Breast epithelium (tissue), 4 donors: ENCODE results near the gene BDH2. TPM values are rescaled to one million over a fixed set of nuclear protein-coding genes. Genes with fewer than 3 reads are reported as not detected.

Experiments
- DNase-seq, 2 donors: peaks; one replicate each; pipeline ENCODE4 v3.0.0-alpha.2; 2019; ENCODE audit warnings: low spot score in 2 of 2
- H3K27ac ChIP-seq, 2 donors: fragments of 200-600 bp; sonication (generic) in 1 of 2; one replicate each; pipeline ENCODE4 v1.5.1; 2016 to 2019; ENCODE audit warnings: mild to moderate bottlenecking in 1 of 2
- H3K27me3 ChIP-seq, 2 donors: fragments of 200-600 bp; sonication (generic) in 1 of 2; one replicate each; pipeline versions ENCODE4 v1.5.1 to v1.6.0; 2017 to 2019; ENCODE audit warnings: control low read depth in 1 of 2, mild to moderate bottlenecking in 1 of 2
- H3K36me3 ChIP-seq: fragments of 200-600 bp; one replicate; pipeline ENCODE4 v1.5.1; 2019
- H3K4me1 ChIP-seq, 2 donors: fragments of 200-600 bp; sonication (generic); one replicate each; pipeline ENCODE4 v1.5.1; 2016 to 2019; ENCODE audit warnings: control low read depth in 1 of 2
- H3K4me3 ChIP-seq, 3 donors: fragments of 200-600 bp; sonication (generic); 1 replicate in 2 of 3; 2 replicates in 1 of 3; pipeline ENCODE4 v1.5.1; 2016 to 2019; ENCODE audit warnings: mild to moderate bottlenecking in 3 of 3, moderate library complexity in 2 of 3
- H3K9me3 ChIP-seq, 2 donors: fragments of 200-600 bp; sonication (generic) in 1 of 2; one replicate each; pipeline ENCODE4 v1.5.1; 2016 to 2019; ENCODE audit warnings: control low read depth in 1 of 2
- CTCF ChIP-seq, 3 donors: fragments of 450-650 bp; IDR thresholded peaks; one replicate each; pipeline ENCODE4 v1.5.1; 2016 to 2017; ENCODE audit warnings: antibody characterized with exemption in 3 of 3, mild to moderate bottlenecking in 3 of 3, moderate library complexity in 3 of 3
- POLR2A ChIP-seq: fragments of 450-650 bp; IDR thresholded peaks from one replicate; pipeline ENCODE4 v1.6.1; 2016; ENCODE audit warnings: antibody characterized with exemption, mild to moderate bottlenecking, moderate library complexity
- POLR2AphosphoS5 ChIP-seq, 3 donors: sonication (generic); formaldehyde crosslinking; IDR thresholded peaks; one replicate each; pipeline ENCODE4 v1.6.1; 2017; ENCODE audit warnings: antibody characterized with exemption in 3 of 3
- intact Hi-C: fragments of 100-400 bp; cut with DNase I; formaldehyde crosslinking; loops from one replicate; pipeline ENCODE4 v1.15.1; 2023; ENCODE audit warnings: low total_unique reads
- total RNA-seq, 3 donors: library from RNA; depleted of rRNA; stranded (reverse); fragments of >200 nt; gene quantifications; one replicate each; pipeline ENCODE4 v1.1.0, GENCODE V29; 2016

BDH2 gene
- total RNA-seq, 3 donors from 2014 or later = 65.2 to 97.3 (median 78.1) TPM

GRCh38 chr4:103060453-103061148 lies 39.0 kb downstream of the BDH2 start:
- Histone ChIP-seq H3K9me3 (no peaks in the 10 kb centered on the region), H3K27ac (no peak overlapping the region), H3K36me3 (no peaks in the 10 kb centered on the region), H3K4me1 (no peaks in the 10 kb centered on the region), H3K4me3 (no peak overlapping the region), H3K27me3 (no peaks in the 10 kb centered on the region)
- TF ChIP-seq POLR2AphosphoS5 (IDR thresholded peaks at IDR 0.05) (no peak), POLR2A (no peak), CTCF (IDR thresholded peaks at IDR 0.05) (no peak)
- DNase-seq = no peak
- intact Hi-C loops = no loop called here

GRCh38 chr4:103054030-103054429 lies 45.6 kb downstream of the BDH2 start:
- TF ChIP-seq CTCF (IDR thresholded peaks at IDR 0.05) = no peak
- no peak for TF ChIP-seq POLR2AphosphoS5 (IDR thresholded peaks at IDR 0.05)
- no peak for TF ChIP-seq POLR2A
- H3K27ac ChIP-seq = no peak overlapping the region
- H3K36me3 ChIP-seq = no peaks in the 10 kb centered on the region
- H3K9me3 ChIP-seq = no peaks in the 10 kb centered on the region
- DNase-seq = no peak
- H3K4me3 ChIP-seq = no peak overlapping the region
- intact Hi-C loops = no loop called here
- no peaks in the 10 kb centered on the region for H3K4me1 ChIP-seq
- H3K27me3 ChIP-seq = no peaks in the 10 kb centered on the region

DNA sequence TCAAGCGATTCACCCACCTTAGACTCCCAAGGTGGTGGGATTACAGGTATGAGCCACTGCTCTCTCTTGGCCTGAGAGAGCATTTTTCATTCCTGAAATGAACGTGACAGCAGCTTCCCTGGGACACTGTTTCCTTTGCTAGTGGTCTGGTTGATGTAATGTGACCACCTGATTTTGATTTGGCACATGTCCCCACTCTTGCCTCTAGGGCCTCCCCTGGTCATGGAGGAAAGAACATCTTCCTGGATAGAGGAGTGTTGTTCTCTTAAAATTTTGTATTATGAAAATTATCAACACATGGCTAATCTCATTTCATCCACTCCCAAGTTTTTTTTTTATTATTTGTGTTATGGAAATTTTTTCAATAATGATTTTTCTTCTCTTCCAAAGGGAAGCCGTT lies 46.9 kb downstream of the BDH2 start:
- no peak for DNase-seq
- intact Hi-C loops = no loop called here
- Histone ChIP-seq H3K4me3 (no peak overlapping the region), H3K4me1 (no peaks in the 10 kb centered on the region), H3K36me3 (no peaks in the 10 kb centered on the region), H3K27ac (no peak overlapping the region), H3K27me3 (no peaks in the 10 kb centered on the region), H3K9me3 (no peaks in the 10 kb centered on the region)
- TF ChIP-seq POLR2AphosphoS5 (IDR thresholded peaks at IDR 0.05) (no peak), POLR2A (no peak), CTCF (IDR thresholded peaks at IDR 0.05) (no peak)

- DNase-seq = no peak
- intact Hi-C loops = no loop called here
- Histone ChIP-seq H3K36me3 (no peaks in the 10 kb centered on the region), H3K27ac (no peak overlapping the region), H3K9me3 (no peaks in the 10 kb centered on the region), H3K4me1 (no peaks in the 10 kb centered on the region), H3K4me3 (no peak overlapping the region), H3K27me3 (no peaks in the 10 kb centered on the region)
- TF ChIP-seq CTCF (IDR thresholded peaks at IDR 0.05) (no peak), POLR2AphosphoS5 (IDR thresholded peaks at IDR 0.05) (no peak), POLR2A (no peak)
These were observed 47.5 kb downstream of the BDH2 start for GRCh38 chr4:103052145-103052544.

- H3K4me3 ChIP-seq = no peak overlapping the region
- no peak for TF ChIP-seq POLR2A
- no peak for TF ChIP-seq CTCF (IDR thresholded peaks at IDR 0.05)
- no peak for TF ChIP-seq POLR2AphosphoS5 (IDR thresholded peaks at IDR 0.05)
- H3K4me1 ChIP-seq = no peaks in the 10 kb centered on the region
- intact Hi-C loops = no loop called here
- no peaks in the 10 kb centered on the region for H3K9me3 ChIP-seq
- H3K27me3 ChIP-seq = no peaks in the 10 kb centered on the region
- DNase-seq = no peak
- H3K27ac ChIP-seq = no peak overlapping the region
- no peaks in the 10 kb centered on the region for H3K36me3 ChIP-seq
These were observed 48.7 kb downstream of the BDH2 start for GRCh38 chr4:103050736-103051436.
